Ascending aorta (tissue), 2 donors: Measurements from ENCODE around the gene IMMP2L. TPM values are rescaled to one million over a fixed set of nuclear protein-coding genes. Genes with fewer than 3 reads are reported as not detected.

Source experiments
- DNase-seq, 2 donors: peaks; one replicate each; pipeline ENCODE4 v3.0.0-alpha.2; 2019; ENCODE audit warnings: low spot score in 2 of 2
- H3K27ac ChIP-seq, 2 donors: fragments of 200-600 bp; sonication (generic); one replicate each; pipeline ENCODE4 v1.5.1; 2016 to 2017; ENCODE audit warnings: mild to moderate bottlenecking in 1 of 2
- H3K27me3 ChIP-seq: fragments of 200-600 bp; sonication (generic); one replicate; pipeline ENCODE4 v1.5.1; 2017
- H3K36me3 ChIP-seq, 2 donors: fragments of 200-600 bp; sonication (generic); one replicate each; pipeline ENCODE4 v1.5.1; 2016
- H3K4me1 ChIP-seq, 2 donors: fragments of 200-600 bp; sonication (generic); one replicate each; pipeline ENCODE4 v1.5.1; 2016 to 2017; ENCODE audit warnings: mild to moderate bottlenecking in 1 of 2
- H3K4me3 ChIP-seq, 2 donors: fragments of 200-600 bp; sonication (generic); one replicate each; pipeline ENCODE4 v1.5.1; 2016 to 2017; ENCODE audit warnings: mild to moderate bottlenecking in 1 of 2
- H3K9me3 ChIP-seq, 2 donors: fragments of 200-600 bp; sonication (generic); one replicate each; pipeline ENCODE4 v1.5.1; 2016
- CTCF ChIP-seq, 3 experiments: fragments of 200-600 bp in 2 of 3; fragments of 450-650 bp in 1 of 3; sonication (generic) in 2 of 3; IDR thresholded peaks; one replicate each; pipeline ENCODE4 v1.5.1; 2016 to 2019; ENCODE audit warnings: antibody characterized with exemption in 3 of 3, mild to moderate bottlenecking in 1 of 3, moderate library complexity in 1 of 3
- intact Hi-C: fragments of 100-400 bp; cut with DNase I; formaldehyde crosslinking; loops from one replicate; pipeline ENCODE4 v1.15.1; 2023
- total RNA-seq: library from RNA; depleted of rRNA; stranded (reverse); fragments of >200 nt; gene quantifications from one replicate; pipeline ENCODE4 v1.1.0, GENCODE V29; 2016

Gene IMMP2L
- total RNA-seq, 1 donor from 2014 or later, result 143 TPM

GRCh38 chr7:111264981-111265380 is 297.3 kb downstream of the IMMP2L start:
- no peak overlapping the region for H3K27ac ChIP-seq
- TF ChIP-seq CTCF (IDR thresholded peaks at IDR 0.05), result no peak
- H3K4me3 ChIP-seq, result no peak overlapping the region
- no peak for DNase-seq
- H3K27me3 ChIP-seq, result no peaks in the 10 kb centered on the region
- intact Hi-C loops, result no loop called here
- no peaks in the 10 kb centered on the region for H3K4me1 ChIP-seq
- H3K9me3 ChIP-seq, result no peaks in the 10 kb centered on the region
- no peaks in the 10 kb centered on the region for H3K36me3 ChIP-seq

GRCh38 chr7:111264111-111264868 is 298.0 kb downstream of the IMMP2L start:
- TF ChIP-seq CTCF (IDR thresholded peaks at IDR 0.05), result no peak
- Histone ChIP-seq H3K9me3 (no peaks in the 10 kb centered on the region), H3K27ac (no peak overlapping the region), H3K36me3 (no peaks in the 10 kb centered on the region), H3K4me3 (no peak overlapping the region), H3K27me3 (no peaks in the 10 kb centered on the region), H3K4me1 (no peaks in the 10 kb centered on the region)
- DNase-seq, result no peak
- intact Hi-C loops, result no loop called here

- no peak overlapping the region for H3K27ac ChIP-seq
- no peak for DNase-seq
- H3K9me3 ChIP-seq, result no peaks in the 10 kb centered on the region
- no peaks in the 10 kb centered on the region for H3K27me3 ChIP-seq
- no peaks in the 10 kb centered on the region for H3K36me3 ChIP-seq
- H3K4me1 ChIP-seq, result no peaks in the 10 kb centered on the region
- no peak overlapping the region for H3K4me3 ChIP-seq
- intact Hi-C loops, result no loop called here
- TF ChIP-seq CTCF (IDR thresholded peaks at IDR 0.05), result no peak
These were observed 299.8 kb downstream of the IMMP2L start for GRCh38 chr7:111262293-111263116.

- H3K36me3 ChIP-seq, result no peaks in the 10 kb centered on the region
- no peaks in the 10 kb centered on the region for H3K9me3 ChIP-seq
- TF ChIP-seq CTCF (IDR thresholded peaks at IDR 0.05), result no peak
- no peaks in the 10 kb centered on the region for H3K27me3 ChIP-seq
- no peak for DNase-seq
- no peak overlapping the region for H3K27ac ChIP-seq
- H3K4me1 ChIP-seq, result no peaks in the 10 kb centered on the region
- intact Hi-C loops, result no loop called here
- no peak overlapping the region for H3K4me3 ChIP-seq
These were observed 300.8 kb downstream of the IMMP2L start for GRCh38 chr7:111261496-111261895.

- no peaks in the 10 kb centered on the region for H3K4me1 ChIP-seq
- H3K36me3 ChIP-seq, result no peaks in the 10 kb centered on the region
- no peak overlapping the region for H3K27ac ChIP-seq
- no peaks in the 10 kb centered on the region for H3K27me3 ChIP-seq
- no peak for DNase-seq
- no peak overlapping the region for H3K4me3 ChIP-seq
- intact Hi-C loops, result no loop called here
- no peak for TF ChIP-seq CTCF (IDR thresholded peaks at IDR 0.05)
- H3K9me3 ChIP-seq, result no peaks in the 10 kb centered on the region
These were observed 302.3 kb downstream of the IMMP2L start for GRCh38 chr7:111259991-111260390.
